ENCODE results near the gene CAB39.
A peak's percentile ranks its signal among the peaks of the same experiment; 100 is the strongest.

Gene CAB39

GRCh38 chr2:230865766-230866755 is 153.4 kb downstream of the CAB39 start:
- H3K27ac ChIP-seq, result peak overlapping the region in 7 of 21 experiments; percentile 12 to 79 (median 48)
- H3K4me3 ChIP-seq, result peak overlapping the region; percentile 47 to 67 (median 53)

- H3K4me3 ChIP-seq, result no peak overlapping the region
- peak overlapping the region in 2 of 21 experiments; percentile 33 to 68 for H3K27ac ChIP-seq
Observed at GRCh38 chr2:230866756-230867523, 154.3 kb downstream of the CAB39 start.

DNA sequence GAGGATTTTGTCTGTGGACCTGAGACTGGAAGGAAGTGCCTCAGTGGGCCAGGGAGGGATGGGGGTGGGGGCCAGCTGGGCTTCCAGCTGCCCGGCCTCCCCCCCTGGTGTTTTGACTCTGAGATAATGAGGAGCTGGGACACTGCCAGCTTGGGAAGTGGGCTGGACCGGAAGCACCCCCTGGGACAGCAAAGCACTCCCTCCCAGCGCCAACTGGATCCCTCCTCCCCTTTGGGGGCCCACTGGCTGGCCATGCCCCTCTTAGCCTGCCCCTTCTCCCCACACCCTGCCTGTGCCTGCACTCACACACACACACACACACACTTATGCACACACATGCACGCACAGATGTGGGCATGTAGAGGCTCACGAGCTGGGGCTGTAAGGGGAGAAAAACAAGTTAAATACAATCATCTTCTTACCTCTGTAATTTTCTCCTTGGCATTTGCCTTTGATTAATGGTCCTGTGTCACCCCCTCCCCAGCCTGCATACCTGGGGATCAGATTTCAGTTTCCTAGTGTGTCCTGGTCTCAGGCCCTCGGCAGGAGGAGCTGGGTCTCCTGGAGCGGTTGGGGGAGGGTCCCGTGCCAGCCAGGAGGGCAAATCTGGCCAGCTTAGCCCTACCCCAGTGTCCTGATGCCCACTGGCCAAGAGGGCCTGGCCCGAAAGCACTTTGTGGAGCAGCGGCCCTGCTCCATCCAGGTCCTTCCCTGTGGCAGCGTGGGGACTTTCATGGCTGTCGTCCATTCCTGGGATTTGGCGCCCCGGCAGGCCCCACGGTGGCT is 155.7 kb downstream of the CAB39 start:
- Histone ChIP-seq H3K4me3 (no peak overlapping the region), H3K27ac (peak overlapping the region in 1 of 21 experiments; percentile 5)

DNA sequence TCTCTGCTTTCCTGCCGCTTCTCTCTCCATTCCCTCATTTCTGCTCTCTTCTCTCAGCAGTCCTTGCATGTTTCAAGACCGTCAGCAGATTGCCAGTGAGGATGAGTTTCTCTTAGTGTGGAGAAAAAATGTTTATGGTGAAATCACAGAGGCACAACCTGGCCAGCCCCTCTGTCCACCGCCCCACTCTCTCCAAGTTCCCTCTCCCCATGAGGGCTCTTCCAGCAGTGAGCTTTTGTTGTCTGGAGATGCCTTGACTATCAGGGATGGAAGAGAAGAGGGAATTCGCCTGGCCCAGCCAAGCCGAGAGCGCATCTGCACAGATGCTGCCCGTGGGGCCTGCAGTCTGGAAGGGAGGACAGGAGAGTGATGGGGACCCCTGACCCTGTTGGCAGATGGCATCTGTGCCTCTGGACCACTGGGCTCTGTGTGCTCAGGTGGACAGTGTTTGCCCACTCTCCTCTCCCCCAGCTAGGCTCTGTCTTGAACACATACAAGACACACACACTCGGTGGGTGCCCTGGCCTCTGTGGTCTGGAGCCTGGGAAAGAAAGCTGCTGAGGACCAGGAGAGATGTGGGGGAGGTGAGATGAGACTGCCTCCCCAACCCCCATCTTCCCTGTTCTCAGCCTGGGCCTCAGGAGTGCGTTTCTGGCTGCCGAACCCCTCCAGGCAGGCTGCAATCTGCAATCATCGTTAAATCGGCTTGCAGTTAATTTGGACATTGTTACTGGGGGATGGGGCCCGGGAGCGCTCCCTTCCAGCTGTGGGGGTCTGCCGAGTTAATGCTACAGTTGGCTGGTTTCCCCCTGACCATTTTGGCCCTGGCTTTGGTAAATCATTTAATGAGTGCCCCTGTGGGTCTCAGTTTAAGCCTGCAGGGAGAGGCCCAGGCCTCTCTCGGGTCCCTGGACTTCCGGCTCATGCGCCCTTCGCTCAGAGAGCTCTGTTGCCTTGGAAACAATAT is 156.6 kb downstream of the CAB39 start:
- Histone ChIP-seq H3K27ac (peak overlapping the region in 1 of 21 experiments; percentile 61), H3K4me3 (no peak overlapping the region)

GRCh38 chr2:230869914-230870543 is 157.4 kb downstream of the CAB39 start:
- H3K27ac ChIP-seq, result peak overlapping the region in 4 of 21 experiments; percentile 33 to 61 (median 44)
- H3K4me3 ChIP-seq, result no peak overlapping the region

All from skin epidermis (tissue), 12 donors.